NCI-H524 treated with DMSO at 0.1 percent for 48 hours (cell line): Measurements from ENCODE around the gene UPB1.
"Not testable (repeated sequence)": the region's sequence is repeated elsewhere in the genome, so short reads cannot be mapped to it uniquely, and the experiment has no call there.

Experiments used
- DNase-seq: peaks from one replicate; lab custom pipeline; 2025; lab: John Stamatoyannopoulos, UW

Gene UPB1

GRCh38 chr22:24482575-24482974 is 12.6 kb upstream of the UPB1 start:
- DNase-seq, result no peak

- DNase-seq, result no peak
Measured at GRCh38 chr22:24482998-24483397, 12.1 kb upstream of the UPB1 start.

GRCh38 chr22:24483976-24484545 is 11.1 kb upstream of the UPB1 start:
- DNase-seq, result no peak

GRCh38 chr22:24485170-24485569 is 10.0 kb upstream of the UPB1 start:
- DNase-seq, result no peak

GRCh38 chr22:24485608-24486007 is 9.5 kb upstream of the UPB1 start:
- no peak for DNase-seq

- no peak for DNase-seq
Measured at GRCh38 chr22:24486501-24486921, 8.6 kb upstream of the UPB1 start.

- no peak for DNase-seq
Measured at GRCh38 chr22:24489011-24489410, 6.1 kb upstream of the UPB1 start.

- DNase-seq, result not testable (repeated sequence)
Measured at GRCh38 chr22:24489434-24489833, 5.7 kb upstream of the UPB1 start.

GRCh38 chr22:24492391-24492790 is 2.7 kb upstream of the UPB1 start:
- DNase-seq, result no peak

GRCh38 chr22:24494167-24494527 is 985 bp upstream of the UPB1 start:
- no peak for DNase-seq

GRCh38 chr22:24495365-24495675 is 188 bp downstream of the UPB1 start:
- no peak for DNase-seq

- no peak for DNase-seq
Measured at GRCh38 chr22:24496234-24496633, 1.1 kb downstream of the UPB1 start.

GRCh38 chr22:24496661-24497060 is 1.5 kb downstream of the UPB1 start:
- DNase-seq, result no peak

GRCh38 chr22:24497841-24498258 is 2.7 kb downstream of the UPB1 start:
- DNase-seq, result no peak

GRCh38 chr22:24498824-24499223 is 3.7 kb downstream of the UPB1 start:
- no peak for DNase-seq

- no peak for DNase-seq
Measured at GRCh38 chr22:24499706-24500276, 4.7 kb downstream of the UPB1 start.

GRCh38 chr22:24500277-24500820 is 5.2 kb downstream of the UPB1 start:
- peak; percentile 73 for DNase-seq

- no peak for DNase-seq
Measured at GRCh38 chr22:24501301-24502005, 6.3 kb downstream of the UPB1 start.

GRCh38 chr22:24502034-24502433 is 6.9 kb downstream of the UPB1 start:
- DNase-seq, result no peak

- no peak for DNase-seq
Measured at GRCh38 chr22:24502541-24502940, 7.4 kb downstream of the UPB1 start.

- no peak for DNase-seq
Measured at GRCh38 chr22:24503137-24503842, 8.2 kb downstream of the UPB1 start.

- no peak for DNase-seq
Measured at GRCh38 chr22:24503843-24504338, 8.8 kb downstream of the UPB1 start.

- DNase-seq, result no peak
Measured at GRCh38 chr22:24504540-24504939, 9.4 kb downstream of the UPB1 start.
